Mucosa of descending colon (tissue), 3 donors: ENCODE data around the gene CDHR3. TPM values are rescaled to one million over a fixed set of nuclear protein-coding genes. Genes with fewer than 3 reads are reported as not detected.
A peak's percentile ranks its signal among the peaks of the same experiment; 100 is the strongest.

ENCODE experiments used
- ATAC-seq: fragments of 200-7000 bp; cut with Tn5 transposase; one replicate; pipeline ENCODE4 v1.9.1; 2020; ENCODE audit warnings: mild to moderate bottlenecking, moderate library complexity
- DNase-seq, 3 donors: peaks; one replicate each; pipeline ENCODE4 v3.0.0-alpha.2; 2020
- H3K36me3 ChIP-seq: fragments of 200-600 bp; one replicate; pipeline ENCODE4 v1.8.0; 2021; ENCODE audit warnings: low read depth, mild to moderate bottlenecking
- H3K4me1 ChIP-seq: fragments of 200-600 bp; one replicate; pipeline ENCODE4 v1.8.0; 2021; ENCODE audit warnings: low read depth, mild to moderate bottlenecking
- H3K4me3 ChIP-seq: fragments of 200-600 bp; one replicate; pipeline ENCODE4 v1.8.0; 2021; ENCODE audit warnings: mild to moderate bottlenecking
- H3K9me3 ChIP-seq: fragments of 200-600 bp; one replicate; pipeline ENCODE4 v1.8.0; 2021; ENCODE audit warnings: mild to moderate bottlenecking
- CTCF ChIP-seq: fragments of 200-600 bp; IDR thresholded peaks from one replicate; pipeline ENCODE4 v1.8.0; 2022; ENCODE audit warnings: antibody characterized with exemption, mild to moderate bottlenecking
- intact Hi-C, 2 donors: fragments of 100-400 bp; cut with DNase I in 1 of 2; cut with micrococcal nuclease in 1 of 2; formaldehyde crosslinking; loops; one replicate each; pipeline versions ENCODE4 v1.11.0 to v1.11.1; 2022; cut with DNase I, micrococcal nuclease
- long read RNA-seq, 2 donors: library from polyadenylated mRNA; unstranded; transcript quantifications; one replicate each; pipeline ENCODE4 v2.0.0, GENCODE V29; 2019 to 2021
- total RNA-seq, 3 donors: library from RNA; stranded (reverse); fragmentation: NEBNext Ultra II Directional in 2 of 3; extraction: Animal tissue kit (Norgen Biotek cat#: 25700) in 2 of 3; gene quantifications; one replicate each; pipeline versions ENCODE4 v1.2.1 to v1.2.4, GENCODE V29; 2021 to 2023
- donor health status: DM: no; HTN: no; CAD: no; lungs with moderate emphysema.
- donor health status: DM: no; HTN: no; CAD: no.
- donor health status: DM: no; HTN: yes; CAD: no.

CDHR3 gene, protein sequence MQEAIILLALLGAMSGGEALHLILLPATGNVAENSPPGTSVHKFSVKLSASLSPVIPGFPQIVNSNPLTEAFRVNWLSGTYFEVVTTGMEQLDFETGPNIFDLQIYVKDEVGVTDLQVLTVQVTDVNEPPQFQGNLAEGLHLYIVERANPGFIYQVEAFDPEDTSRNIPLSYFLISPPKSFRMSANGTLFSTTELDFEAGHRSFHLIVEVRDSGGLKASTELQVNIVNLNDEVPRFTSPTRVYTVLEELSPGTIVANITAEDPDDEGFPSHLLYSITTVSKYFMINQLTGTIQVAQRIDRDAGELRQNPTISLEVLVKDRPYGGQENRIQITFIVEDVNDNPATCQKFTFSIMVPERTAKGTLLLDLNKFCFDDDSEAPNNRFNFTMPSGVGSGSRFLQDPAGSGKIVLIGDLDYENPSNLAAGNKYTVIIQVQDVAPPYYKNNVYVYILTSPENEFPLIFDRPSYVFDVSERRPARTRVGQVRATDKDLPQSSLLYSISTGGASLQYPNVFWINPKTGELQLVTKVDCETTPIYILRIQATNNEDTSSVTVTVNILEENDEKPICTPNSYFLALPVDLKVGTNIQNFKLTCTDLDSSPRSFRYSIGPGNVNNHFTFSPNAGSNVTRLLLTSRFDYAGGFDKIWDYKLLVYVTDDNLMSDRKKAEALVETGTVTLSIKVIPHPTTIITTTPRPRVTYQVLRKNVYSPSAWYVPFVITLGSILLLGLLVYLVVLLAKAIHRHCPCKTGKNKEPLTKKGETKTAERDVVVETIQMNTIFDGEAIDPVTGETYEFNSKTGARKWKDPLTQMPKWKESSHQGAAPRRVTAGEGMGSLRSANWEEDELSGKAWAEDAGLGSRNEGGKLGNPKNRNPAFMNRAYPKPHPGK
- total RNA-seq, result 10 to 100 TPM; 12.1 to 19.7 (median 18.4) TPM
- long read RNA-seq, donor 1, partial matches to known transcripts, result 3 of 13 reads
- long read RNA-seq, donor 1, other reads (novel, unspliced or antisense), result 9 of 13 reads
- long read RNA-seq, donor 2, result 0 reads

GRCh38 chr7:105963038-105963667 is at the start of gene CDHR3:
Gene CDHR3 (plus strand): TSS chr7:105963264. CDS start chr7:105963319, 55 bp downstream.
- H3K9me3 ChIP-seq, result no peaks in the 10 kb centered on the region
- no peak for TF ChIP-seq CTCF
- no peaks in the 10 kb centered on the region for H3K36me3 ChIP-seq
- no peaks in the 10 kb centered on the region for H3K4me1 ChIP-seq
- no peak for DNase-seq
- no peak within 1 kb of the TSS for H3K4me3 ChIP-seq
- intact Hi-C loops, result no loop called here
- peak; percentile 25 for ATAC-seq

GRCh38 chr7:105913947-105914346 is 49.1 kb upstream of the CDHR3 start:
- intact Hi-C loops, result no loop called here
- no peak for DNase-seq
- no peaks in the 10 kb centered on the region for H3K36me3 ChIP-seq
- H3K4me3 ChIP-seq, result no peak overlapping the region
- H3K9me3 ChIP-seq, result no peaks in the 10 kb centered on the region
- H3K4me1 ChIP-seq, result no peaks in the 10 kb centered on the region
- no peak for ATAC-seq
- no peak for TF ChIP-seq CTCF

- no peak for ATAC-seq
- Histone ChIP-seq H3K9me3 (no peaks in the 10 kb centered on the region), H3K4me3 (no peak overlapping the region), H3K36me3 (no peaks in the 10 kb centered on the region), H3K4me1 (no peaks in the 10 kb centered on the region)
- intact Hi-C loops, result no loop called here
- TF ChIP-seq CTCF, result no peak
- no peak for DNase-seq
These were observed 46.5 kb upstream of the CDHR3 start for GRCh38 chr7:105916603-105917002.

DNA sequence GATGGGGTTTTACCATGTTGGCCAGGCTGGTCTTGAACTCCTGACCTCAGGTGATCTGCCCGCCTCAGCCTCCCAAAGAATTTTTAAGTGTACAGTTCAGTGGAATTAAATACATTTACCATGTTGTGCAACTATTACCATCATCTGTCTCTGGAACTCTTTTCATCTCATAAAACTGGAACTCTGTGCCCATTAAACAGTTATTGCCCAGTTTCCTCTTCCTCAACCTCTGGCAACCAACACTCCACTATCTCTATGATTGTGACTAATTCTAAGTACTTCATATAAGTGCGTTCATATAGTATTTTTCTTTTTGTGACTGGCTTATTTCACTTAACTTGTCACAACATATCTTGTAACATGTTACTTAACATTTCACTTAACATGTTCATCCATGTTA is 45.4 kb upstream of the CDHR3 start:
- no peaks in the 10 kb centered on the region for H3K4me1 ChIP-seq
- TF ChIP-seq CTCF, result no peak
- ATAC-seq (peak; percentile 58), DNase-seq (no peak)
- intact Hi-C loops, result no loop called here
- H3K4me3 ChIP-seq, result no peak overlapping the region
- no peaks in the 10 kb centered on the region for H3K9me3 ChIP-seq
- no peaks in the 10 kb centered on the region for H3K36me3 ChIP-seq

DNA sequence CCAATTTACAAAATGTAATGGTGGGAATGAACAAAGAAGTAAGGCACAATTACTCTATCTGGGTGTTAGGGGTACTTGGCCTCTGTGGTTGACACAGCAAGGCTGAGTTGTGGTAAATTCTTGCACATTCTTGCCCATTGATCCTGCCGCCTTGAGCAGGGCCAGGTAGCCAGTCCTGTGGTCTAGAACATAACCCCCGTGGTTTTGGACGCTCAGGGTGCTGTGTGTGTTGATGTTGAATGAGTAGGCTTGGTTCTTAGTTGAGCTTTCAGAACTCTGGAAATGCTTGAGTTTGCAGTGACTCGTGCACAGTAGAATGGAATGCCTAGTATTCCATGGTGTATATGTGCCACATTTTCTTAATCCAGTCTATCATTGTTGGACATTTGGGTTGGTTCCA is 42.3 kb upstream of the CDHR3 start:
- no peaks in the 10 kb centered on the region for H3K9me3 ChIP-seq
- no peak overlapping the region for H3K4me3 ChIP-seq
- intact Hi-C loops, result no loop called here
- H3K4me1 ChIP-seq, result no peaks in the 10 kb centered on the region
- TF ChIP-seq CTCF, result no peak
- H3K36me3 ChIP-seq, result no peaks in the 10 kb centered on the region
- ATAC-seq (no peak), DNase-seq (no peak)
